HEK293 (cell line): Measurements from ENCODE around the gene PRKCQ.

Experiments used
- CTCF ChIA-PET: fragments of 350-600 bp; formaldehyde crosslinking; extraction: SDS; loops from one replicate; lab custom pipeline; 2021; ENCODE audit warnings: antibody characterized with exemption; lab: Yijun Ruan, JAX
- POLR2A ChIA-PET: fragments of 300-600 bp; formaldehyde crosslinking; extraction: SDS; loops from one replicate; lab custom pipeline; 2020; ENCODE audit warnings: antibody characterized with exemption, inconsistent platforms; lab: Yijun Ruan, JAX
- H3K27ac ChIP-seq: fragments of 200-500 bp; sonication (Bioruptor generic); 2 replicates; pipeline ENCODE4 v1.5.1; 2014; ENCODE audit warnings: low read depth, low read length, control low read depth, inconsistent platforms; ENCODE audit errors: extremely low read depth
- H3K36me3 ChIP-seq, 2 experiments: fragments of 200-500 bp in 1 of 2; sonication (Bioruptor generic) in 1 of 2; 1 replicate in 1 of 2; 2 replicates in 1 of 2; pipeline ENCODE4 v1.5.1; 2014 to 2017; ENCODE audit warnings: inconsistent platforms in 2 of 2, low read length in 2 of 2; ENCODE audit not compliant: control insufficient read depth in 2 of 2, insufficient read depth in 1 of 2
- H3K4me1 ChIP-seq: fragments of 200-500 bp; sonication (Bioruptor generic); 2 replicates; pipeline ENCODE4 v1.5.1; 2014; ENCODE audit warnings: mild to moderate bottlenecking, low read length, inconsistent platforms; ENCODE audit not compliant: control insufficient read depth, insufficient read depth
- H3K4me3 ChIP-seq: 2 replicates; pipeline ENCODE4 v1.5.1; 2011; ENCODE audit warnings: low read depth, mild to moderate bottlenecking, control low read depth, low read length, moderate library complexity
- H3K9me3 ChIP-seq: fragments of 200-500 bp; sonication (Bioruptor generic); 2 replicates; pipeline ENCODE4 v1.5.1; 2014; ENCODE audit warnings: low read depth, low read length, inconsistent platforms; ENCODE audit not compliant: control insufficient read depth, insufficient read depth
- KLF10 ChIP-seq: fragments of 450-650 bp; IDR thresholded peaks from 2 replicates; pipeline ENCODE4 v1.5.1; 2018; ENCODE audit warnings: missing biosample characterization, mild to moderate bottlenecking, missing genetic modification characterization
- KLF16 ChIP-seq: fragments of 450-650 bp; formaldehyde crosslinking; IDR thresholded peaks from 2 replicates; pipeline ENCODE4 v1.5.1; 2017; ENCODE audit warnings: missing biosample characterization, missing genetic modification characterization
- MZF1 ChIP-seq: fragments of 450-650 bp; formaldehyde crosslinking; IDR thresholded peaks from 2 replicates; pipeline ENCODE4 v1.5.1; 2017; ENCODE audit warnings: missing biosample characterization, missing genetic modification characterization, borderline replicate concordance
- ZFP41 ChIP-seq: fragments of 450-650 bp; formaldehyde crosslinking; IDR thresholded peaks from 2 replicates; pipeline ENCODE4 v1.5.1; 2016; ENCODE audit warnings: missing biosample characterization, missing genetic modification characterization, borderline replicate concordance
- ZNF10 ChIP-seq: fragments of 450-650 bp; formaldehyde crosslinking; IDR thresholded peaks from 2 replicates; pipeline ENCODE4 v1.5.1; 2017; ENCODE audit warnings: missing biosample characterization, missing genetic modification characterization
- ZNF132 ChIP-seq: fragments of 450-650 bp; formaldehyde crosslinking; IDR thresholded peaks from 2 replicates; pipeline ENCODE4 v1.5.1; 2017; ENCODE audit warnings: missing biosample characterization, missing genetic modification characterization, borderline replicate concordance
- ZNF140 ChIP-seq: fragments of 450-650 bp; formaldehyde crosslinking; IDR thresholded peaks from 2 replicates; pipeline ENCODE4 v1.5.1; 2016; ENCODE audit warnings: missing biosample characterization, missing genetic modification characterization
- ZNF174 ChIP-seq: fragments of 450-650 bp; formaldehyde crosslinking; IDR thresholded peaks from 2 replicates; pipeline ENCODE4 v1.5.0; 2017; ENCODE audit warnings: missing biosample characterization, mild to moderate bottlenecking, missing genetic modification characterization
- ZNF302 ChIP-seq: fragments of 450-650 bp; formaldehyde crosslinking; IDR thresholded peaks from 2 replicates; pipeline ENCODE4 v1.5.1; 2016; ENCODE audit warnings: missing biosample characterization, missing genetic modification characterization, low read depth
- ZNF501 ChIP-seq: fragments of 450-650 bp; formaldehyde crosslinking; IDR thresholded peaks from 2 replicates; pipeline ENCODE4 v1.5.1; 2016; ENCODE audit warnings: missing biosample characterization, missing genetic modification characterization
- ZNF529 ChIP-seq: fragments of 450-650 bp; formaldehyde crosslinking; IDR thresholded peaks from 2 replicates; pipeline ENCODE4 v1.5.1; 2017; ENCODE audit warnings: missing genetic modification characterization, missing biosample characterization; ENCODE audit not compliant: insufficient replicate concordance
- ZNF596 ChIP-seq: fragments of 450-650 bp; IDR thresholded peaks from 2 replicates; pipeline ENCODE4 v1.5.0; 2018; ENCODE audit warnings: missing biosample characterization, mild to moderate bottlenecking, missing genetic modification characterization, moderate library complexity
- ZNF629 ChIP-seq: fragments of 450-650 bp; formaldehyde crosslinking; IDR thresholded peaks from 2 replicates; pipeline ENCODE4 v1.5.1; 2017; ENCODE audit warnings: missing biosample characterization, missing genetic modification characterization
- ZNF785 ChIP-seq: fragments of 450-650 bp; formaldehyde crosslinking; IDR thresholded peaks from 2 replicates; pipeline ENCODE4 v1.5.1; 2016; ENCODE audit warnings: missing biosample characterization, missing genetic modification characterization
- ZNF830 ChIP-seq: fragments of 450-650 bp; IDR thresholded peaks from 2 replicates; pipeline ENCODE4 v1.5.0; 2018; ENCODE audit warnings: missing biosample characterization, missing genetic modification characterization, low read depth, mild to moderate bottlenecking, moderate library complexity
- TF ChIP-seq, protein P1 (sequence below): fragments of 450-650 bp; formaldehyde crosslinking; IDR thresholded peaks from 2 replicates; pipeline ENCODE4 v1.5.1; 2016; ENCODE audit warnings: missing biosample characterization, missing genetic modification characterization
- TF ChIP-seq, protein P2 (sequence below): fragments of 450-650 bp; IDR thresholded peaks from 2 replicates; pipeline ENCODE4 v1.5.1; 2018; ENCODE audit warnings: missing biosample characterization, missing genetic modification characterization
- TF ChIP-seq, protein P3 (sequence below): fragments of 450-650 bp; formaldehyde crosslinking; IDR thresholded peaks from 2 replicates; pipeline ENCODE4 v1.5.1; 2016; ENCODE audit warnings: missing biosample characterization, missing genetic modification characterization
- TF ChIP-seq, protein P4 (sequence below): fragments of 450-650 bp; formaldehyde crosslinking; IDR thresholded peaks from 2 replicates; pipeline ENCODE4 v1.5.1; 2016; ENCODE audit warnings: missing biosample characterization, missing genetic modification characterization
- TF ChIP-seq, protein P5 (sequence below): fragments of 450-650 bp; formaldehyde crosslinking; IDR thresholded peaks from 2 replicates; pipeline ENCODE4 v1.5.1; 2016; ENCODE audit warnings: missing biosample characterization, missing genetic modification characterization, low read depth
- TF ChIP-seq, protein P6 (sequence below): fragments of 450-650 bp; formaldehyde crosslinking; IDR thresholded peaks from 2 replicates; pipeline ENCODE4 v1.5.1; 2016; ENCODE audit warnings: missing biosample characterization, missing genetic modification characterization

Gene PRKCQ

DNA sequence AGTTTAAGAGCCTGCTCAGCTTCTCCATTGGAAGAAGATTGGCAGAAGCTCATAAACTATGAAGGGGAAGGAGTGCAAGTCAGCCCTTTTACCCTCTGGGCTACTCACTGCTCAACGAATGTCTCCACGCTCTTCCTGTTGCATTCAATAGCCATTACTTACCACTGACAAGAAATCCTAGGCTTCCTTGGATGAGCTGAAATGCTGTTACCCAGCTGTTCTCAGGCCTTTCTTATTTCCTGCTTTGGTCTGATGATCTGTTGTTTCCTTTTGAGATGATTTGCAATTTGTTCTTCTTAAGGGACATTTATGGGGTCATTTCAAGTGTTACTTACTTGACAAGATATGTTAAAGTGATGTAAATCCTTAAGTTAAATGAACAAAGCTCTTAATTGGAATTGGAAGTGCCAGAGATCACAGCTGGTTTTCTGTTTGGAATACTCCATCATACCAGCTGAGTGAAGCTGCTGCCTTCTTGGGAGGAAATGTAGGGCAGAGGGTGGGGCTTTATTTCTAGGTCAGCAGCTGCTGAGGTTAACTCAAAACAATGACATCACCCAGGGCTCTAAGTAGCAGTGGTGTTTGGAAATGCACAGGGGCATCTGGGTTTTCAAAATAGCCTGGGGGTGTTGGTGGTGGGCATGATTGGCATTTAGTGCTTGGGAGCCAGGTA, 170.0 kb downstream of the PRKCQ start (continued):
- TF ChIP-seq, protein P1, sequence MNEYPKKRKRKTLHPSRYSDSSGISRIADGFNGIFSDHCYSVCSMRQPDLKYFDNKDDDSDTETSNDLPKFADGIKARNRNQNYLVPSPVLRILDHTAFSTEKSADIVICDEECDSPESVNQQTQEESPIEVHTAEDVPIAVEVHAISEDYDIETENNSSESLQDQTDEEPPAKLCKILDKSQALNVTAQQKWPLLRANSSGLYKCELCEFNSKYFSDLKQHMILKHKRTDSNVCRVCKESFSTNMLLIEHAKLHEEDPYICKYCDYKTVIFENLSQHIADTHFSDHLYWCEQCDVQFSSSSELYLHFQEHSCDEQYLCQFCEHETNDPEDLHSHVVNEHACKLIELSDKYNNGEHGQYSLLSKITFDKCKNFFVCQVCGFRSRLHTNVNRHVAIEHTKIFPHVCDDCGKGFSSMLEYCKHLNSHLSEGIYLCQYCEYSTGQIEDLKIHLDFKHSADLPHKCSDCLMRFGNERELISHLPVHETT (tag by site-specific recombination), result 0 out of 2 replicates have a peak, but pooled peaks have one; percentile 30
- TF ChIP-seq ZNF629, result peak; percentile 87
- TF ChIP-seq ZNF596, result no peak

DNA sequence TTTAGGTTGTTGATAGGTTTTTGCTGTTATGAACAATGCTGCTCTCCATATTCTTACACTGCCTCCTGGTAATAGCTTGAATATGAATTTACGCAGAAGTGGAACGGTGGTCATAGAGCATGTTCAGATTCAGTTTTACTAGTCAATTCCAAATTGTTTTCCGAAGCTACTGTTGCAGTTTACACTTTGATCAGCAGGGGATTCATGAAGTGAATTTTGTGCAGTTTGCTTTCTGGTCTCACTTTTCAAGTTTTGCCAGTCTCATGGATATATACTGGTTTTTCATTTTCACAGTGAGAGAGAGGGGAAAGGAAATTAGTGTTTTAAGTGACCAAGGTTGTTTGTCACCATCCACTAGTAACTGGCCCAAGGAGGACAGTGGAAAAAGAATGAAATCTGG, 171.3 kb downstream of the PRKCQ start:
- Histone ChIP-seq H3K27ac (no peak overlapping the region), H3K4me3 (no peak overlapping the region), H3K36me3 (no peaks in the 10 kb centered on the region), H3K9me3 (no peaks in the 10 kb centered on the region), H3K4me1 (no peaks in the 10 kb centered on the region)
- ChIA-PET CTCF (interaction anchor here (0.7 to 1.7 kb wide), 4 partner anchors 8 to 270 kb away, joined by 3 to 6 read pairs (median 4); no protein-coding TSS in a partner anchor), POLR2A (no interaction called here)
- TF ChIP-seq ZNF302 (tag by site-specific recombination) (no peak), MZF1 (no peak), ZNF174 (tag by site-specific recombination) (no peak), ZNF140 (tag by site-specific recombination) (no peak), ZNF785 (tag by site-specific recombination) (no peak), ZNF830 (no peak)
- TF ChIP-seq, protein P2, sequence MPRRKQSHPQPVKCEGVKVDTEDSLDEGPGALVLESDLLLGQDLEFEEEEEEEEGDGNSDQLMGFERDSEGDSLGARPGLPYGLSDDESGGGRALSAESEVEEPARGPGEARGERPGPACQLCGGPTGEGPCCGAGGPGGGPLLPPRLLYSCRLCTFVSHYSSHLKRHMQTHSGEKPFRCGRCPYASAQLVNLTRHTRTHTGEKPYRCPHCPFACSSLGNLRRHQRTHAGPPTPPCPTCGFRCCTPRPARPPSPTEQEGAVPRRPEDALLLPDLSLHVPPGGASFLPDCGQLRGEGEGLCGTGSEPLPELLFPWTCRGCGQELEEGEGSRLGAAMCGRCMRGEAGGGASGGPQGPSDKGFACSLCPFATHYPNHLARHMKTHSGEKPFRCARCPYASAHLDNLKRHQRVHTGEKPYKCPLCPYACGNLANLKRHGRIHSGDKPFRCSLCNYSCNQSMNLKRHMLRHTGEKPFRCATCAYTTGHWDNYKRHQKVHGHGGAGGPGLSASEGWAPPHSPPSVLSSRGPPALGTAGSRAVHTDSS (tag by site-specific recombination), result no peak
- TF ChIP-seq, protein P3, sequence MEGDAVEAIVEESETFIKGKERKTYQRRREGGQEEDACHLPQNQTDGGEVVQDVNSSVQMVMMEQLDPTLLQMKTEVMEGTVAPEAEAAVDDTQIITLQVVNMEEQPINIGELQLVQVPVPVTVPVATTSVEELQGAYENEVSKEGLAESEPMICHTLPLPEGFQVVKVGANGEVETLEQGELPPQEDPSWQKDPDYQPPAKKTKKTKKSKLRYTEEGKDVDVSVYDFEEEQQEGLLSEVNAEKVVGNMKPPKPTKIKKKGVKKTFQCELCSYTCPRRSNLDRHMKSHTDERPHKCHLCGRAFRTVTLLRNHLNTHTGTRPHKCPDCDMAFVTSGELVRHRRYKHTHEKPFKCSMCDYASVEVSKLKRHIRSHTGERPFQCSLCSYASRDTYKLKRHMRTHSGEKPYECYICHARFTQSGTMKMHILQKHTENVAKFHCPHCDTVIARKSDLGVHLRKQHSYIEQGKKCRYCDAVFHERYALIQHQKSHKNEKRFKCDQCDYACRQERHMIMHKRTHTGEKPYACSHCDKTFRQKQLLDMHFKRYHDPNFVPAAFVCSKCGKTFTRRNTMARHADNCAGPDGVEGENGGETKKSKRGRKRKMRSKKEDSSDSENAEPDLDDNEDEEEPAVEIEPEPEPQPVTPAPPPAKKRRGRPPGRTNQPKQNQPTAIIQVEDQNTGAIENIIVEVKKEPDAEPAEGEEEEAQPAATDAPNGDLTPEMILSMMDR (tag by site-specific recombination), result no peak

DNA sequence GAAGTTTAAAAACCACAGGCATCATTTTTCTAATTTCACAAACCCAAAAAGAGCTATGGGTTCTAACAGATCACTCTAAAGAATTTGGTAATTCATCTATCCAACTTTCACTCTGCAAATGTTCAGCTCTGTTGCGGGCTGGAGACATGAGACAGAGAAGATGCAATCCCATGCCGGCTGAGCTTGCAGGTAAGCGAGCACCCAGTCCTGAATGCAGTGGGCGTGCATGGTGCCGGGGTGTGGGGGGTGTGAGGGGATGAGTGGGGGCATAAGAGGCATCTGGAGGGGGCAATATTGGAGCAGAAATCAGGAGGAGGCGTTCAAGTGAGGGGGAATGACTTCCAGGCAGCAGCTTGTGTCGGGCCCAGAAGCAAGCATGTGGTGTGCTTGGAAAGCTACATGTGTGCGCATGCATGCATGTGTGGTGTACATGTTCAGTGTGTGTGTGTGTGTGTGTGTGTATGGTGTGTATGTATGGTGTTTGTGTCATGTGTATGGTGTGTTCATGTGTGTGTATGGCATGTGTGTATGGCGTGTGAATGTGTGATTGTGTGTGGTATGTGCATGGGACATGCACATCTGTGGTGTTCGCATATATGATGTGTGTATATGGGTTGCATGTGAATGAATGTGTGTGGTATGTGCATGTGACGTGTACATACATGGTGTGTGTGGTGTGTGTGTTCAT, 172.9 kb downstream of the PRKCQ start:
- H3K4me3 ChIP-seq, result no peak overlapping the region
- H3K36me3 ChIP-seq, result no peaks in the 10 kb centered on the region
- no peaks in the 10 kb centered on the region for H3K9me3 ChIP-seq
- no peaks in the 10 kb centered on the region for H3K4me1 ChIP-seq
- ChIA-PET CTCF (interaction anchor here (0.6 to 2.6 kb wide), 12 partner anchors 8 to 1333 kb away, joined by 3 to 11 read pairs (median 3); partner anchors contain the start of genes ANKRD16, FBH1 and PFKFB3), POLR2A (interaction anchor here (2.0 kb wide), 1 partner anchor 204 kb away, joined by 6 read pairs; the partner anchor contains the start of gene PFKFB3)
- no peak overlapping the region for H3K27ac ChIP-seq
- no peak for TF ChIP-seq ZNF529 (tag by site-specific recombination)
- no peak for TF ChIP-seq ZNF132 (tag by site-specific recombination)
- no peak for TF ChIP-seq KLF16 (tag by site-specific recombination)
- TF ChIP-seq ZNF501 (tag by site-specific recombination), result no peak
- TF ChIP-seq, protein P4, sequence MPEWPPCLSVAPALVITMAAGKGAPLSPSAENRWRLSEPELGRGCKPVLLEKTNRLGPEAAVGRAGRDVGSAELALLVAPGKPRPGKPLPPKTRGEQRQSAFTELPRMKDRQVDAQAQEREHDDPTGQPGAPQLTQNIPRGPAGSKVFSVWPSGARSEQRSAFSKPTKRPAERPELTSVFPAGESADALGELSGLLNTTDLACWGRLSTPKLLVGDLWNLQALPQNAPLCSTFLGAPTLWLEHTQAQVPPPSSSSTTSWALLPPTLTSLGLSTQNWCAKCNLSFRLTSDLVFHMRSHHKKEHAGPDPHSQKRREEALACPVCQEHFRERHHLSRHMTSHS (tag by site-specific recombination), result no peak
- no peak for TF ChIP-seq ZNF10
- no peak for TF ChIP-seq KLF10 (tag by site-specific recombination)
- TF ChIP-seq ZFP41 (tag by site-specific recombination), result no peak
- TF ChIP-seq, protein P5, sequence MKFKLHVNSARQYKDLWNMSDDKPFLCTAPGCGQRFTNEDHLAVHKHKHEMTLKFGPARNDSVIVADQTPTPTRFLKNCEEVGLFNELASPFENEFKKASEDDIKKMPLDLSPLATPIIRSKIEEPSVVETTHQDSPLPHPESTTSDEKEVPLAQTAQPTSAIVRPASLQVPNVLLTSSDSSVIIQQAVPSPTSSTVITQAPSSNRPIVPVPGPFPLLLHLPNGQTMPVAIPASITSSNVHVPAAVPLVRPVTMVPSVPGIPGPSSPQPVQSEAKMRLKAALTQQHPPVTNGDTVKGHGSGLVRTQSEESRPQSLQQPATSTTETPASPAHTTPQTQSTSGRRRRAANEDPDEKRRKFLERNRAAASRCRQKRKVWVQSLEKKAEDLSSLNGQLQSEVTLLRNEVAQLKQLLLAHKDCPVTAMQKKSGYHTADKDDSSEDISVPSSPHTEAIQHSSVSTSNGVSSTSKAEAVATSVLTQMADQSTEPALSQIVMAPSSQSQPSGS (tag by site-specific recombination), result no peak
- TF ChIP-seq, protein P6, sequence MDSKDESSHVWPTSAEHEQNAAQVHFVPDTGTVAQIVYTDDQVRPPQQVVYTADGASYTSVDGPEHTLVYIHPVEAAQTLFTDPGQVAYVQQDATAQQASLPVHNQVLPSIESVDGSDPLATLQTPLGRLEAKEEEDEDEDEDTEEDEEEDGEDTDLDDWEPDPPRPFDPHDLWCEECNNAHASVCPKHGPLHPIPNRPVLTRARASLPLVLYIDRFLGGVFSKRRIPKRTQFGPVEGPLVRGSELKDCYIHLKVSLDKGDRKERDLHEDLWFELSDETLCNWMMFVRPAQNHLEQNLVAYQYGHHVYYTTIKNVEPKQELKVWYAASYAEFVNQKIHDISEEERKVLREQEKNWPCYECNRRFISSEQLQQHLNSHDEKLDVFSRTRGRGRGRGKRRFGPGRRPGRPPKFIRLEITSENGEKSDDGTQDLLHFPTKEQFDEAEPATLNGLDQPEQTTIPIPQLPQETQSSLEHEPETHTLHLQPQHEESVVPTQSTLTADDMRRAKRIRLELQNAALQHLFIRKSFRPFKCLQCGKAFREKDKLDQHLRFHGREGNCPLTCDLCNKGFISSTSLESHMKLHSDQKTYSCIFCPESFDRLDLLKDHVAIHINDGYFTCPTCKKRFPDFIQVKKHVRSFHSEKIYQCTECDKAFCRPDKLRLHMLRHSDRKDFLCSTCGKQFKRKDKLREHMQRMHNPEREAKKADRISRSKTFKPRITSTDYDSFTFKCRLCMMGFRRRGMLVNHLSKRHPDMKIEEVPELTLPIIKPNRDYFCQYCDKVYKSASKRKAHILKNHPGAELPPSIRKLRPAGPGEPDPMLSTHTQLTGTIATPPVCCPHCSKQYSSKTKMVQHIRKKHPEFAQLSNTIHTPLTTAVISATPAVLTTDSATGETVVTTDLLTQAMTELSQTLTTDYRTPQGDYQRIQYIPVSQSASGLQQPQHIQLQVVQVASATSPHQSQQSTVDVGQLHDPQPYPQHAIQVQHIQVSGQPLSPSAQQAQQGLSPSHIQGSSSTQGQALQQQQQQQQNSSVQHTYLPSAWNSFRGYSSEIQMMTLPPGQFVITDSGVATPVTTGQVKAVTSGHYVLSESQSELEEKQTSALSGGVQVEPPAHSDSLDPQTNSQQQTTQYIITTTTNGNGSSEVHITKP, result no peak
